H1 (cell line): ENCODE results near the gene NEU3. TPM values are rescaled to one million over a fixed set of nuclear protein-coding genes. Genes with fewer than 3 reads are reported as not detected.

Experiments used
- CTCF ChIA-PET: fragments of 300-600 bp; sonication (Branson Sonifier 250); formaldehyde crosslinking; loops from one replicate; lab custom pipeline; 2021; ENCODE audit not compliant: partially characterized antibody; lab: Charles Lee
- POLR2A ChIA-PET: fragments of 300-600 bp; sonication (Branson Sonifier 250); formaldehyde crosslinking; loops from one replicate; lab custom pipeline; 2021; ENCODE audit warnings: inconsistent platforms; ENCODE audit not compliant: partially characterized antibody; lab: Charles Lee
- DNase-seq, 2 experiments: peaks; one replicate each; pipeline versions ENCODE4 v3.0.0 to v3.0.0-alpha.2; 2010 to 2022; ENCODE audit warnings: low spot score in 2 of 2, low read depth in 1 of 2, mixed read lengths in 1 of 2
- FAIRE-seq: peaks from 2 replicates; lab custom pipeline; 2011; peaks lifted over from hg19 to GRCh38; lab: Jason Lieb, UNC
- H2AFZ ChIP-seq: 2 replicates; pipeline ENCODE4 v1.8.1; 2012; ENCODE audit warnings: low read length, inconsistent platforms
- H2AK5ac ChIP-seq: 2 replicates; pipeline ENCODE4 v1.6.1; 2013; ENCODE audit warnings: low read depth, low read length
- H2BK120ac ChIP-seq: replicated peaks from 2 replicates; pipeline ENCODE3; 2013; ENCODE audit warnings: low read depth, low read length, inconsistent platforms
- H2BK12ac ChIP-seq: 2 replicates; pipeline ENCODE4 v1.6.1; 2013; ENCODE audit warnings: low read depth, low read length
- H2BK15ac ChIP-seq: 2 replicates; pipeline ENCODE4 v1.6.1; 2013; ENCODE audit warnings: low read length
- H2BK20ac ChIP-seq: 2 replicates; pipeline ENCODE4 v1.6.1; 2013; ENCODE audit warnings: low read length
- H2BK5ac ChIP-seq: 2 replicates; pipeline ENCODE4 v1.6.1; 2013; ENCODE audit warnings: low read depth, low read length
- H3K14ac ChIP-seq: 2 replicates; pipeline ENCODE4 v1.6.1; 2013; ENCODE audit warnings: inconsistent platforms; ENCODE audit not compliant: insufficient read length
- H3K18ac ChIP-seq: 2 replicates; pipeline ENCODE4 v1.6.1; 2013; ENCODE audit warnings: low read length; ENCODE audit errors: extremely low read depth
- H3K23ac ChIP-seq: 2 replicates; pipeline ENCODE4 v1.6.1; 2013; ENCODE audit warnings: inconsistent platforms; ENCODE audit not compliant: insufficient read length
- H3K23me2 ChIP-seq: 2 replicates; pipeline ENCODE4 v1.6.1; 2013; ENCODE audit warnings: low read depth, low read length
- H3K27ac ChIP-seq: 2 replicates; pipeline ENCODE4 v1.6.1; 2011; ENCODE audit warnings: low read depth, low read length, inconsistent platforms
- H3K27me3 ChIP-seq, 4 experiments: replicated peaks in 1 of 4; 1 replicate in 1 of 4; 2 replicates in 3 of 4; pipeline versions ENCODE4 v1.6.1 to v1.8.1; 2011 to 2013; ENCODE audit warnings: low read length in 3 of 4, mild to moderate bottlenecking in 3 of 4, inconsistent platforms in 2 of 4, mixed read lengths in 2 of 4, moderate library complexity in 1 of 4; ENCODE audit not compliant: control insufficient read depth in 3 of 4, insufficient read depth in 3 of 4; ENCODE audit errors: extremely low read depth in 1 of 4
- H3K36me3 ChIP-seq, 4 experiments: 2 replicates each; pipeline versions ENCODE4 v1.6.1 to v1.8.1; 2011 to 2013; ENCODE audit warnings: mild to moderate bottlenecking in 4 of 4, low read length in 3 of 4, moderate library complexity in 2 of 4, control low read depth in 1 of 4, inconsistent platforms in 1 of 4; ENCODE audit not compliant: insufficient read depth in 4 of 4, control insufficient read depth in 2 of 4
- H3K4ac ChIP-seq: replicated peaks from 2 replicates; pipeline ENCODE3; 2013; ENCODE audit warnings: low read length, low read depth, mixed read lengths, inconsistent platforms; ENCODE audit not compliant: insufficient read length
- H3K4me1 ChIP-seq, 4 experiments: replicated peaks in 1 of 4; 1 replicate in 1 of 4; 2 replicates in 3 of 4; pipeline versions ENCODE4 v1.6.1 to v1.8.1; 2011 to 2013; ENCODE audit warnings: low read length in 3 of 4, inconsistent platforms in 2 of 4, mixed read lengths in 1 of 4; ENCODE audit not compliant: insufficient read depth in 4 of 4, control insufficient read depth in 3 of 4
- H3K4me2 ChIP-seq, 2 experiments: 2 replicates each; pipeline versions ENCODE4 v1.6.1 to v1.8.1; 2011 to 2013; ENCODE audit warnings: low read depth in 2 of 2, low read length in 2 of 2, control low read depth in 1 of 2, inconsistent platforms in 1 of 2, mild to moderate bottlenecking in 1 of 2; ENCODE audit not compliant: insufficient read depth in 1 of 2
- H3K4me3 ChIP-seq, 4 experiments: fragments of 200-600, 300-600 bp in 1 of 4; sonication (generic), shearing (Covaris generic), sonication (Bioruptor Twin) in 1 of 4; 2 replicates each; pipeline versions ENCODE4 v1.5.1 to v1.8.1; 2011 to 2016; ENCODE audit warnings: low read length in 4 of 4, low read depth in 3 of 4, control low read depth in 2 of 4, inconsistent platforms in 2 of 4, mild to moderate bottlenecking in 2 of 4, mixed read lengths in 1 of 4, moderate library complexity in 1 of 4; ENCODE audit not compliant: insufficient read depth in 2 of 4; ENCODE audit errors: extremely low read depth in 1 of 4
- H3K56ac ChIP-seq: replicated peaks from 2 replicates; pipeline ENCODE3; 2013; ENCODE audit warnings: low read depth, mild to moderate bottlenecking, mixed read lengths, low read length, inconsistent platforms; ENCODE audit not compliant: insufficient read length
- H3K79me1 ChIP-seq: 2 replicates; pipeline ENCODE4 v1.6.1; 2013; ENCODE audit warnings: low read depth, low read length, control low read depth
- H3K79me2 ChIP-seq, 2 experiments: 2 replicates each; pipeline versions ENCODE4 v1.6.1 to v1.8.1; 2012 to 2013; ENCODE audit warnings: low read length in 2 of 2, mild to moderate bottlenecking in 2 of 2, inconsistent platforms in 1 of 2; ENCODE audit not compliant: insufficient read depth in 2 of 2, control insufficient read depth in 1 of 2
- H3K9ac ChIP-seq, 4 experiments: replicated peaks in 1 of 4; 1 replicate in 1 of 4; 2 replicates in 3 of 4; pipeline versions ENCODE4 v1.6.1 to v1.8.1; 2011 to 2013; ENCODE audit warnings: low read depth in 3 of 4, low read length in 3 of 4, control low read depth in 2 of 4, mild to moderate bottlenecking in 2 of 4, moderate library complexity in 2 of 4, inconsistent platforms in 1 of 4; ENCODE audit errors: extremely low read depth in 1 of 4
- H3K9me3 ChIP-seq, 2 experiments: 2 replicates each; pipeline versions ENCODE4 v1.6.1 to v1.8.1; 2012 to 2013; ENCODE audit warnings: mild to moderate bottlenecking in 2 of 2, moderate library complexity in 2 of 2, control low read depth in 1 of 2, inconsistent platforms in 1 of 2, low read depth in 1 of 2, low read length in 1 of 2, mixed read lengths in 1 of 2; ENCODE audit not compliant: insufficient read depth in 2 of 2
- H4K20me1 ChIP-seq, 2 experiments: replicated peaks in 1 of 2; 2 replicates each; pipeline versions ENCODE3 to v1.8.1; 2011 to 2013; ENCODE audit warnings: inconsistent platforms in 2 of 2, low read length in 2 of 2, mild to moderate bottlenecking in 1 of 2; ENCODE audit not compliant: insufficient read depth in 2 of 2, control insufficient read depth in 1 of 2
- H4K5ac ChIP-seq: 2 replicates; pipeline ENCODE4 v1.6.1; 2013; ENCODE audit warnings: low read length, low read depth, mixed read lengths, inconsistent platforms; ENCODE audit not compliant: insufficient read length
- H4K8ac ChIP-seq: 2 replicates; pipeline ENCODE4 v1.8.0; 2013; ENCODE audit warnings: mild to moderate bottlenecking, moderate library complexity, low read length, inconsistent platforms; ENCODE audit not compliant: insufficient read depth; ENCODE audit errors: extremely low read depth
- H4K91ac ChIP-seq: replicated peaks from 2 replicates; pipeline ENCODE3; 2013; ENCODE audit warnings: low read length, mixed read lengths, inconsistent platforms; ENCODE audit not compliant: insufficient read length
- EP300 ChIP-seq, 2 experiments: IDR thresholded peaks; 1 replicate in 1 of 2; 2 replicates in 1 of 2; pipeline ENCODE4 v1.6.1; 2011 to 2012; ENCODE audit warnings: low read depth in 2 of 2, low read length in 2 of 2, mild to moderate bottlenecking in 2 of 2, borderline replicate concordance in 1 of 2, inconsistent platforms in 1 of 2, moderate library complexity in 1 of 2
- HDAC6 ChIP-seq: IDR thresholded peaks from one replicate; pipeline ENCODE4 v1.7.1; 2012; ENCODE audit warnings: low read depth, mild to moderate bottlenecking, inconsistent platforms, low read length, moderate library complexity
- JUND ChIP-seq: IDR thresholded peaks from 2 replicates; pipeline ENCODE4 v1.6.1; 2011; ENCODE audit warnings: mild to moderate bottlenecking, improper control_type of control experiment, low read length
- POLR2A ChIP-seq, 2 experiments: IDR thresholded peaks; 1 replicate in 1 of 2; 2 replicates in 1 of 2; pipeline ENCODE4 v1.6.1; 2011; ENCODE audit warnings: low read depth in 2 of 2, low read length in 2 of 2, mild to moderate bottlenecking in 2 of 2; ENCODE audit errors: control extremely low read depth in 1 of 2
- RFX5 ChIP-seq: IDR thresholded peaks from 2 replicates; pipeline ENCODE4 v1.6.1; 2011; ENCODE audit warnings: low read depth, low read length, improper control_type of control experiment, borderline replicate concordance
- SUZ12 ChIP-seq: fragments of 200-600 bp; sonication (generic); IDR thresholded peaks from 2 replicates; pipeline ENCODE4 v1.6.1; 2012; ENCODE audit warnings: mild to moderate bottlenecking, inconsistent platforms, low read length, moderate library complexity, mixed read lengths
- TAF7 ChIP-seq: optimal IDR thresholded peaks from 2 replicates; pipeline ENCODE3; 2011; ENCODE audit warnings: low read depth, mild to moderate bottlenecking, inconsistent platforms, low read length, moderate library complexity, borderline replicate concordance
- TEAD4 ChIP-seq: IDR thresholded peaks from 2 replicates; pipeline ENCODE4 v1.6.1; 2012; ENCODE audit warnings: low read depth, low read length, inconsistent platforms, mixed read lengths
- WGBS, 2 experiments: shearing (Covaris generic) in 1 of 2; methylation state at CpG; one replicate each; pipeline versions ENCODE4 v1.1.6 to v1.1.7; 2013 to 2015; ENCODE audit warnings: low lambda C conversion rate in 2 of 2, mixed read lengths in 2 of 2, inconsistent platforms in 1 of 2, low coverage in 1 of 2, missing lambda C conversion rate in 1 of 2; ENCODE audit not compliant: insufficient replicate concordance in 2 of 2, insufficient coverage in 1 of 2, insufficient read length in 1 of 2; ENCODE audit errors: extremely low coverage in 1 of 2, missing lambda C conversion rate in 1 of 2; 5-methylcytosine and 5-hydroxymethylcytosine counted together
- polyA plus RNA-seq, 7 experiments: library from polyadenylated mRNA; depleted of rRNA in 3 of 7; stranded (reverse) in 5 of 7; unstranded in 2 of 7; fragments of >200 nt in 5 of 7; fragments of 200-250 nt in 2 of 7; gene quantifications; 1 replicate in 5 of 7; 2 replicates in 1 of 7; 4 replicates in 1 of 7; pipeline versions ENCODE4 v1.2.1 to v1.2.3, GENCODE V29; 2011 to 2013; ENCODE audit warnings: missing spikeins in 2 of 7, mixed read lengths in 2 of 7
- total RNA-seq: library from RNA; stranded (reverse); fragmentation: NEBNext Ultra II Directional; extraction: Animal tissue kit (Norgen Biotek cat#: 25700); gene quantifications from 2 replicates; pipeline ENCODE4 v1.2.1, GENCODE V29; 2021
- TF ChIP-seq, protein P1 (sequence below): IDR thresholded peaks from 2 replicates; pipeline ENCODE4 v1.6.1; 2011; ENCODE audit warnings: low read length, improper control_type of control experiment

Gene NEU3
- total and polyA plus RNA-seq, 2 of the 8 experiments (the other 6 are each of a cell fraction or from before 2014, with no cell fraction given), result 8.9 to 15.6 TPM

DNA sequence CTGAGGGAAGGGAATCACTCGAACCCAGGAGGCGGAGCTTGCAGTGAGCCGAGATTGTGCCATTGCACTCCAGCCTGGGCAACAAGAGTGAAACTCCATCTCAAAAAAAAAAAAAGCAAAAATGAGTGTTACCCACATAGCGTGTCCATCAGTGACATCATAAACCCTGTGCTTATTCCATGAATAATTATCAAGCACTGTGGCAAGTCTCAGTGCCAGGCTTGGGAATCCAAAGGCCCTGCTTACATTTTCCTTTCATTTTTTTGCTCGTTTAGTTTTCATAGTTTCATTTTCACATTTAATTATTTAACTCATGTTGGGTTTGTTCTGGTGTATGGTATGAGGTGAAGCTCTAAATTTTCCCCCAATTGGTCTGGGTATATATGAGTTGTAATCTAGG lies 46.5 kb downstream of the NEU3 start:
- ChIA-PET CTCF (interaction anchor here (1.1 to 8.9 kb wide), 4 partner anchors 8 to 107 kb away, joined by 3 to 108 read pairs (median 5); no protein-coding TSS in a partner anchor), POLR2A (no interaction called here)
- no peak overlapping the region for H3K4ac ChIP-seq
- FAIRE-seq, result no peak
- no peaks in the 10 kb centered on the region for H4K20me1 ChIP-seq
- no peaks in the 10 kb centered on the region for H3K79me1 ChIP-seq
- peaks cover 0 to under 1% of the 10 kb centered on the region in 2 experiments; a peak in 1 of 4 replicates for H3K9me3 ChIP-seq
- no peaks in the 10 kb centered on the region for H3K79me2 ChIP-seq
- H3K56ac ChIP-seq, result no peak overlapping the region
- no peak overlapping the region for H3K23ac ChIP-seq
- H2BK20ac ChIP-seq, result no peak overlapping the region
- no peak overlapping the region for H2BK15ac ChIP-seq
- H2BK5ac ChIP-seq, result no peak overlapping the region
- no peak overlapping the region for H2BK12ac ChIP-seq
- H4K8ac ChIP-seq, result no peak overlapping the region
- H3K18ac ChIP-seq, result no peak overlapping the region
- H2AK5ac ChIP-seq, result no peak overlapping the region
- H3K27me3 ChIP-seq, result no peaks in the 10 kb centered on the region
- no peaks in the 10 kb centered on the region for H3K36me3 ChIP-seq
- H3K9ac ChIP-seq, result no peak overlapping the region
- H2BK120ac ChIP-seq, result no peak overlapping the region
- no peak overlapping the region for H2AFZ ChIP-seq
- no peak overlapping the region for H3K4me3 ChIP-seq
- H3K27ac ChIP-seq, result no peak overlapping the region
- TF ChIP-seq POLR2A (IDR thresholded peaks at IDR 0.05; ENCODE audit: control extremely low read depth in 1 of 2, low read depth in 2 of 2, low read length in 2 of 2) (no peak), TEAD4 (no peak), SUZ12 (no peak), JUND (no peak), TAF7 (no peak), EP300 (IDR thresholded peaks at IDR 0.05; ENCODE audit: borderline replicate concordance in 1 of 2, low read depth in 2 of 2, low read length in 2 of 2) (no peak), HDAC6 (no peak), RFX5 (no peak)
- TF ChIP-seq, protein P1, sequence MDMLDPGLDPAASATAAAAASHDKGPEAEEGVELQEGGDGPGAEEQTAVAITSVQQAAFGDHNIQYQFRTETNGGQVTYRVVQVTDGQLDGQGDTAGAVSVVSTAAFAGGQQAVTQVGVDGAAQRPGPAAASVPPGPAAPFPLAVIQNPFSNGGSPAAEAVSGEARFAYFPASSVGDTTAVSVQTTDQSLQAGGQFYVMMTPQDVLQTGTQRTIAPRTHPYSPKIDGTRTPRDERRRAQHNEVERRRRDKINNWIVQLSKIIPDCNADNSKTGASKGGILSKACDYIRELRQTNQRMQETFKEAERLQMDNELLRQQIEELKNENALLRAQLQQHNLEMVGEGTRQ, result no peak
- H3K23me2 ChIP-seq, result peaks cover 2% of the 10 kb centered on the region
- H3K4me2 ChIP-seq, result no peak overlapping the region
- H3K14ac ChIP-seq, result no peak overlapping the region
- peak in 1 of 2 experiments; percentile 2 for DNase-seq
- H4K5ac ChIP-seq, result no peak overlapping the region
- H3K4me1 ChIP-seq, result 0 out of 7 replicates have a peak, but pooled peaks cover 0 to 2% (median 0%) of the 10 kb centered on the region in 4 experiments
- 91% methylated on average over 5 of the region's 5 CpGs; no CpG with 5 or more reads in 1 of the 2 experiments for WGBS, 2 experiments
- H4K91ac ChIP-seq, result no peak overlapping the region
